ENCODE measurements around the gene PSG5.
"Not testable (repeated sequence)": the region's sequence is repeated elsewhere in the genome, so short reads cannot be mapped to it uniquely, and the experiment has no call there.

PSG5 gene

DNA sequence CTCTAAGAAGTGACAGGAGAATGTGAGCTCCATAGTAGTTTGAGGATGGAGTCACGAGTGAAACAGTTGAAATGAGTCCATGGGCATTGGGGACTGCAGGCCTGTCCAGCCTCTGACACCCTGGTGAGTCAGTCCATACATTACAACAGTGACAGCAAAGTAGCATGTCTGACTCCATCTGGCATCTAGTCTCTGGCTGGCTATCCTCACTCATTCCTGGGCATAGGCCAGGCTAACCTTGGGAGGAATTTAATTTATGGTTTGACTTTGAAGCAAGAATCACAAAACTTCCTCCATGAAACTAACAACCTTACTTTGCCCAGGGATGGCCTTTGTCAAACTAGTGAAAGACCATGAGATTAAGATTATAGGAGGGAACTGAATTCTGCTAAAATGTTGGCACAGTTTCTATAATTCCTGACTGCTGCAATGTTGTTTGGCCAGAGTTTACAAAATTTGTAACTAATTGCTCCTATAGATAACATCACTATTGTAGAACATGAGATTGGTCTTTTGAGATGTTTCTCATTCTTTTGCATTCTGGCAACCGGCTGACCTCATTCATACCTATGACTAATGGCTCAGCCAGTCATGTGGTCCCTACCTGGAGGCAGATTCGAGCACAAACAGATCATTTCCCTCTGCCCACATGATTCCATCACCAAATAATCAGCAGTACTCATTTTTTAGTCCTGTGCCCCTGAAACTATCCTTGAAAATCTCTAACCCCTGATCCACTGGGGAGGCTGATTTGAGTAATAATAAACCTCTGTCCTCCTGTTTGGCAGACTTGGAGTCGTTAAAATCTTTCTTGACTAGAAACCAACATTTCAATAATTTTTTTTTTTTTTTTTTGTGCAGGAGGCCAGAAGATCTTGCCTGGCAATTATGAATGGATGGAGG lies 4.2 kb downstream of the PSG5 start:
- not testable (repeated sequence) for DNase-seq

DNA sequence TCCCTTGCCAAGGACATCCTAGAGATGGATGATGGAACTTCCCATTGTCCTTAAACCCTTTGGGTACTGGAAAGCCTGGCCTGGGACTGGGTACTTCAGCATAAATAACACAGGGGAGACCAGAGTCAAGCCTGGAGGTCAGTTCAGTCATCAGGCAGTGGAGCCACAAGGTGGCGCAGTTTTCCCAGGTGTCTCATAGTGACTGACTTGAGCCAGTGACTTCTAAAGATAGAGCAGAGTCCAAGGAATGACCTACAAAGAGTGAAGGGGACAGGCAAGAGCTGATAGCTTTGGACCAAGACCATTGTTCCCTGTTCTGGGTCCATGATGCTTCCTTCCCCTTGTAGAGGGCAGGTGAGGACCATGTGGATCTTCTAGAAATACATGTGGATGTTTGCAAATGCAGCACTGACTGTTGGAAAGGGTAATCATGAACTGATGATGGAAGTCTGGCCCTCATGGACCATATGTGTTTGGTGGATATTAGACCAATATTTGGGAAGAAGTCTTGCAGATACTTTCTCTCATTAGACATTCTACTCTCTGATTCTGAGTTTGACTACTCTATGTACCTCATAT lies 6.7 kb downstream of the PSG5 start:
- DNase-seq: not testable (repeated sequence)

DNA sequence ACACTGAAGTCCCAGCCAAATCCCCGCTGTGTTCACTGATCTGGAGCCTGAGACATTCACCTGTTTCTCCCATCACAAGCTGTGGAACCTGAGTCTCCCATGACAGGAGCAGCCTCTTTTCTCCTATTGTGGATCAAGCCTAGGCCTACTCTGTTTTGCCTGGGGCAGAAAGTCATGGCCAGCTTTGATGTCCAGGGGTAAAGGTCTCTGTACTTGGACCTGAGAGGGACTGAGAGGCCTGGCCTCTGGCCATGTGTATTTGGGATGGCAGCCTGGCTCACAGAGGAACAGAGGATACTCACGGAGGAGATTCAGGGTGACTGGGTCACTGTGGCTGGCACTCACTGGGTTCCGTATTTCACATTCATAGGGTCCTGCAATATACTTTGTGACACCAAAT lies 7.8 kb downstream of the PSG5 start:
- not testable (repeated sequence) for DNase-seq

DNA sequence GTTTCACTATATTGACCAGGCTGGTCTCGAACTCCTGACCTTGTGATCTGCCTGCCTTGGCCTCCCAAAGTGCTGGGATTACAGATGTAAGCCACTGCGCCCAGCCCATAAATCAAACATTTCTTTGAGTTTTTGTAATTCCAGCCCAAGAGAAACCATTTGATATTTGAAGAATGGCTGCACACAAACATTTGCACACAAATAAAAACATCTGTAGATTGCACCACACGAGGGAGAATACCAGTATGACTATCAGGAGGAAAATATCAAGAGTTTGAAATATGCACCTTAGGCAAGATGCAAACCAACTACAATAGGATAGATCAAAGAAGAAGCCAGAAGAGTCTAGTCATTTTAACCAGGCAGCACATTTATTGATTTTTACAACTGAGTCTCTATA lies 20.4 kb downstream of the PSG5 start:
- DNase-seq: not testable (repeated sequence)

DNA sequence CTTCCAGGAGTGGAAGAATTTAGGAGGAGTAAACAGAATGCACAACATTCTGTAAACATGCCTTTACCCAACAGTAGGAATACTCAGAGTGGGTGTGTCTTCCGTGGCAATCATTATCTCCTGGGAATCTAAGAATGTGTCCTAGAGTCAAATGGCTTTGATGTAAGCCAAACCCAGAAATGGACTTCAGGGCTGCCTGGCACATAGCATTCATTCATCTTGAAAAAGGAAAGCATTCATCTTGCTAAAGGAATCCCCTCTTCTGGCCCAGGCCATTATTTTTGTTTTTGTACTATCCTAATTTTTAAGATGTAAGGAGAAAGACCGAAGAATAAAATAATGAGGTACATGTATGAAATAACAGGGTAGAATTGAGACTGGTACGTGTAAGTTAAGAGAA lies 23.2 kb downstream of the PSG5 start:
- not testable (repeated sequence) for DNase-seq

DNA sequence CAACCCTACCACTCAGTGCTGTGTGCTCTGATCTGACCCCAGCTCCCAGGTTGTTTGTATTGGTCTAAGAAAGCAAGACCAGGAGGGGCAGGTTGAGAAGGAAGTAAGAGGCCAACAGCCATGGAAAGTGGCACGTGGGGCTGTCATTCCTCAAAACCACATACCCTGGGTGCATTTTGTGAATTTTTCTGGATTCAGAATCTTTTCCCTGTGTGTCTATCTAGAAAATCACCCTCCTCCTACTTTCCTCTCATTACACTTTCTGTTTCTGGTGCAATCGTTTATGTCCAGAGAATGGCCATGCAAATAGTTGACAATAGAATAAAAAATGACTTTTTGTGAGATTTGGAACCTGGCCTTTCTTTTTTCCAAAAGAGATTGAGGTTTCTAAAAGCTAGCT lies 24.1 kb downstream of the PSG5 start:
- not testable (repeated sequence) for DNase-seq

DNA sequence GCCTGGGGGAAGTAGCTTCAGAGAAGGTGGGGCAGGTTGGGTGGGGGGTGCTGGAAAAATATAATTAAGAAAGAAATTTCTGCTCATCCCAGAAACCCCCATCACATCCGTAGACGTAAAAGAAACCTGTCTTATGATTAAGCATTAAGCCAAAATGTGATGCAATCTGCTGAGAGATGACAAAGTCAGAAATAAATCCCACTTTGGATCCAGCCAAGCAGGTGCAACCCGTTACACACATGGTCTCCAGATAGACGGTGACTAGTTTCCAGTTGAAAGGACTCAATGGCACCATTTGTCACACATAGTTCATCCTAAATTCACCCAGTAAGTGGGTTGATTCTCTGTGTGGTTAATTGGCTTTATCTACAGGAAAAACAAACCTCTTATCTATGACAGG lies 34.1 kb downstream of the PSG5 start:
- no peak for DNase-seq

DNA sequence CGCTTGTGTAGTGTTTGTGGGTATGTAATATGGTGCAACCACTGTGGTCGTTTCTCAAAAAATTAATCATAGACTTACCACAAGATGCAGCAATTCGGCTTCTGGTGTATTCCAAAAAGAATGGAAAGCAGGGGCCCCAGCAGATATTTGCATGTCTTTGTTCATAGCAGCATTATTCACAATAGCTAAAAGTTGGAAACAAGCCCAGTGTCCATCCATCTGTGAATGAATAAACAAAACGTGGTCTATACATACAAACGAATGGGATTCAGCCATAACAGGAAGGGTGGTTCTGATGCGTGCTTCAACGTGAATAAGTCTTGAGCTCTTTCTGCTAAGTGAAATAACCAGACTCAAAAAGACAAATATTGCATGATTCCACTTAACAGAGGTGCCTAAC lies 36.5 kb downstream of the PSG5 start:
- DNase-seq: not testable (repeated sequence)

DNA sequence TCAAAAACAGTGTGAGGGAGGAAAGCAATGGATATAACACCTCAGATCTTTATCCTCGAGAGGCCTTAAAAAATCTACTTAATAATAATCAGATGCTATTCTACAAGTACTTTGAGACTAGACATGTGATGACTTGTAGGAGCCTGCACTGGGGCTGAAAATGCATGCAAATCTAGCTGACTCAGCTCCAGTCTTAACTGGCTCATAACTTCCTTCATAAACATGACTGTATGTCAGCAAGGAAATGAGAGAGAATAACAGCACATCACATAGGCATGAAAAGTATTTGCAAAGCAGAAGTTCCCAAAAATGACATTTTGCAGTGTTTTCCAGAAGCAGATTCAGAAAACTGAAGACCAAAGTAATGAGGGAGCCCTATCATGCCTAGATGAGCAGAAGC lies 38.1 kb downstream of the PSG5 start:
- DNase-seq: no peak

DNA sequence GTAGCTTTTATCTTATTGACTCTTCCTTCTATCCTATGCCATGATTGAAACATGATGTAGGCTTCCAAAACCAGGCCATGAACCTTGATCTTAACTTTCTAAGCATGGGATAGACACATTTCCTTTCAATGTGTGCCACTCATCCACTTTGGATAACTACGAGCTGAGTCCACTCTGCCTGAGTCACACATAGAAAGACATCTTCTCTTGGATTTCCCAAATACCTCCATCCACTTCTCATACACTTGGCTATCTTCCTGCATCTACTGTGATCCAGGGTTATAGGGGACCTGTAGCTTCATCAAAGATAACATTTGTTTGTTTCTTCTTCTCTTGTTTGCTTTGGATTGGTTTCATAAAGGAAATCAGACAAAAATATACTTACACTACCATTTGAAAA lies 44.6 kb downstream of the PSG5 start:
- not testable (repeated sequence) for DNase-seq

DNA sequence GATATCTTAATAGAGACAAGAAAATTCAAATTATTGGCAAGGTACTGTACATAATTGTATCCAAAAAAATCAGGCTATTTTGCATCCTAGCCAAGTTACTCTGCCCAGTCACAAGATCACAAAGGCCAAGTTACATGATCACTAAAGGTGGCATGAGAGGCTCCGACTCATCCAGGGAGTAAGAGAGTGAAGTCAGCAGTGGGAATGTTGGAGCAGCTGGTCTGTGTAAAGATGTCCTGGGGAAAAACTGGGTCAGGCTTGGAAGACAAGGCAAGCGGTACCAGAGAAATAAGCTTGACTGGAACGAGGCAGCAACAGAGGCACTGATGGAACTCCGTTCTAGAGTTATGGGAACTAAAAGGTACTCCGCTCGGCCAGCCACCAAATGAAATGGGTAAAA lies 53.6 kb downstream of the PSG5 start:
- DNase-seq: no peak

DNA sequence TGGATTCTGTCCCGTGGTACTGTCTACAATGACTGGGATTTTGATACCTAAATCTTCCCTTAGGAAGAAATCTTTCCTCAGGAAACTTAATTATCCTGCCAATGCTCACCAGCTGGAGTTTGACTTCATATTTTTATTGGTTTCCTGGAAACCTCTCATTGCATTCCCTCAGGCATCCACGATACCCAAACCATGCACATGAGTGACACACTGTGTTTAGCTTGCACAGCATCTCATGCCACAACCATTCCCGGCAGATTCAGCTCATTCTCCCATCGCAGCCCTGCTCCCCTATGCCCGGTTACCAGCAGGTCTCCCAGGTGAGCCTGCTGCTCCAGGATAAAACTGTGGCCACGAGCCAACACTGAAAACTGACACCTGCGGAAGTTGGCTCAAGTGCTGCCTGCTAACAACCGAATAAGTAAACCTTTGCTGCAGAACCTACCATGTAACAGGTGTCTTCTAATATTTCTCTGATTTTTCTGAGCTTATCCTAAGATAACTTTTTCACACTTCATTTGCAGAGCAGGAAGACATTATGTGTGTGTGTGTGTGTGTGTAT lies 55.0 kb downstream of the PSG5 start:
- DNase-seq: not testable (repeated sequence)

DNA sequence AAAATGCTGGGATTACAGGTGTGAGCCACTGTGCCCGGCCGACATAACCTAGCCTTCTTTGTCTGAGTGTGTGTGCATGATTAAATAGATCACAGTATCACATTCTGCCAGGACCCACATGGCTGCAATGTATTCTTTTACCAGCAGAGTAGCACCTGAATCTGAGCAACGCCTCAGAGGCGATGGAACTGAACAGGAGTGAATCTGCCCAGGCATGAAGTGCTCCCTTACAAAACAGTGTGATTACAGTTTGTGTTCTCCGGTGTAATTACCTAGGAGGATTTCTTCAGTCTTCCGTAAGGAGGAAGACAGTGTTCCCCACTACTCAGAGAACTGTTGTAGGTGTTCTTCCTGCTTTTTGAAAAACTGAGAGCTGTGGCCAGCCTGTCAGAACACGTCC lies 57.1 kb downstream of the PSG5 start:
- not testable (repeated sequence) for DNase-seq

DNA sequence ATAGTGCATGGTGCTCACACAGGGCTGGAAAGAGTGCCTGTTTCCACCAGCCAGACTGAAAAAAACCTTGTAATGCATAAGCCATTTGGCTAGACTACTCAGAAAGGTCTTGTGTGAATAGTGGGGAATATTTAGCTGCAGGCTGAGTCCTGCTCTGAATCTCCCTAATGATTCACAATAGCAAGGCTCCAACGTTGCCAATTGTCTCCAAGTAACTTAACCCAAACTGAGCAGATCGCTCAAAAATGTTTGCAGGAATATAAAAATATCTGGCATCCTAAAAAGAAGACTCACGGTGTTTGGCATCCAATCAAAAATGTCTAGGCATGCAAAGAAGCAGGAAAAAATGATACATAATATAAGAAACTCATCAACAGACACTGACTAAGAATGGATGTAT lies 59.0 kb downstream of the PSG5 start:
- not testable (repeated sequence) for DNase-seq

DNA sequence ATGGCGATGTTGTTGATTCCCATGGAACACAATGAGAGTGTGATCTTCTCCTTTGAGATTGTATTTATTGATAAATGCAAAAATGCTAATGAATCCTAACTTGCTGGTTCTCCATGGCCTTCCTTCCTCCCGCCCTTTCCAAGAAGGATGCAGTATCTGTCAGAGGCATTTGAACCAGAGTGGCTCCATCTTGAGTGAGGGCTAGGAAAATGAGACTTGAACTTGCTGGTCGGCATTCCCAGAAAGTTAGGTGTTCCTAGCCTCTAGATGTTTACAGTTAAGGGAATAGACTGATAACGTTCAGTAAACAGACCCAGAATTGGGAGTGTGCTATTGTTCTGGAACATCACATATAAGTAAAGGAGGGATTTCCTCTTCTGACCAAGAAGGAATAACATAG lies 59.6 kb downstream of the PSG5 start:
- DNase-seq: no peak

DNA sequence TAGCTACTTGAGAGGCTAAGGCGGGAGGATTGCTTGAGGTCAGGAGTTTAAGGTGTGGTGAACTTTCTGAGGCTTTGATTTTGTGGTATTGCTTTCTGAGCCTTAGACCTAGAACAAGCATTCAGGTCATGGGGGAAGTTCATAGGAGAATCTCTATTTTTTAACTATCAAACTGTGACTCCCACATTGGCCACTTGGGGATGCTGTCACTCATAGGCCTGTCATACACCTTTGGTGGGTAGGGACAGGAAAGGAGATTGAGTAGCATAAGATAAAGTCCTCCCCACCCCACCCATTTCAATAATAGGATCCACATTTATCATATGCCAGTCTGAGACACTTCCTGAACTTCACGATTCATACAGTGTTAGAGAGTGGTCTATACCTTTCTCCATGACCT lies 62.0 kb downstream of the PSG5 start:
- no peak for DNase-seq

DNA sequence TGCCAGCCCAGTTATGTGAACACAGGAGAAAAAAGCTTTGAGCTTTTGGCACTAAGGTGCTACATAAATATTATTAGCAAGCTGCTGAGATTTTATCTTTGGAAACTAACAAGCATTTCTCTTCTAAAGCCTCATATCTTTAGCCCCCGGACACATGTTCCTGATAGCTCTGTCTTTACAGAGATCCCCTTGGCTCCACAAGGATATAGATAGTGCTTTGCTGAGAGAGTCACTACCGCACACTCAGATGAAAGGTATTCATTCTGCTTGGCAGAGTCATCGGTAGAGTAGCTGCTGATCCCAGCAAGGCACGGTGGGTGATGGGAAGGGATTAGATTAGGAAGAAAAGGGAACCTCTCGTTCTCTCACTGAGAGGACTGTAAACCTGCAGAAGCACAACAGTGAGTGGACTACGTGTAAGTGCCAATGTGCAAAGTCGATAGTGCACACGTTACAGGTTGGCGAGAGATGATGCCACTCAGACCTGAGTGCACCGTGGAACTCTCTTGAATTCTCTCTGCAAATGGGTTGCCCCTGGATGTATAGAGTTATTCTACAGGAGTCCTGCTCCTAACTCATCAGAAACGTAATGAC lies 65.8 kb downstream of the PSG5 start:
- DNase-seq: not testable (repeated sequence)

DNA sequence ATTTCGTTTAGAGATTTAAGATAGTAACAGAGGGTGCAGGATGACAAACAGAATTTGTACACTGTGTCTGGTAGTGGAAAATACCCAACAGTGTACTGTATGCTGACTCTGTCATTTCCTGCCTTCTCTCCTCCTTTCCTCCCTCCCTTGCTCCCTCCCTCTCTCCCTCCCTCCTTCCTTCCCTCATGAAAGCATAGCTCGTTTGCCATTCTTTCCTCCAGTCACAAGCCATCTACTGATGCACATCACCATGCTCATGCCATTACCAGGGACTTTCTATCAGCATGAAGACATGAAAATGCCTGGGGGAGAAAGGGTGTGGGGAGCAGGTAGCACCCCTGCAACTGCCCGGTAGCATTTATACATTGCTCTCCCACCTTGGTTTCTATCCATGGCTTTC lies 66.8 kb downstream of the PSG5 start:
- DNase-seq: not testable (repeated sequence)

Data from NCI-H510A (cell line).